ENCODE results near the gene FYB2.

Gene FYB2

DNA sequence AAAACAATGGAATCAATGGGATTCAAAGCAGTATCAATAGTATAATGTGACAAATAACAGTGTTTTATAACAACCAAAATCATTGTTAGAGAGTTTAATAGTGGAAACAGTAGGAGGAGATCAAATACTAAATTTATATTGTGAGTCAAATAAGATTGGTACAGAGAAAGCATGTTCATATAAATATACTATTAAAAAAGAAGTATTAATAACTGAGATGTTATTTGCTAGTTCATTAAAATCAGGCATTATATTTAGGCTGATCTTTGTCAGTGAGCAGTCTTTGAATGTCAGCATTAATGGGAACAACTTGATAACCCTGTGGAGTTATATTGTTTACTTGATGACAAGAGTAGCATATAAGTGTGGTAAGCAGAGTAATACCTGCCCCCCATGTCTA, 143.4 kb downstream of the FYB2 start:
- Mint-ChIP-seq H3K4me1 (no peaks in the 10 kb centered on the region), H3K9me3 (no peaks in the 10 kb centered on the region), H3K27me3 (peaks cover 12% of the 10 kb centered on the region), H3K36me3 (ENCODE audit: insufficient read depth) (no peaks in the 10 kb centered on the region), H3K4me3 (no peak overlapping the region), H3K27ac (ENCODE audit: low read depth) (no peak overlapping the region)
- ATAC-seq (replicated peaks; ENCODE audit: extremely low read depth, poor library complexity, severe bottlenecking) (no peak), DNase-seq (ENCODE audit: low spot score in 2 of 2) (no peak)

DNA sequence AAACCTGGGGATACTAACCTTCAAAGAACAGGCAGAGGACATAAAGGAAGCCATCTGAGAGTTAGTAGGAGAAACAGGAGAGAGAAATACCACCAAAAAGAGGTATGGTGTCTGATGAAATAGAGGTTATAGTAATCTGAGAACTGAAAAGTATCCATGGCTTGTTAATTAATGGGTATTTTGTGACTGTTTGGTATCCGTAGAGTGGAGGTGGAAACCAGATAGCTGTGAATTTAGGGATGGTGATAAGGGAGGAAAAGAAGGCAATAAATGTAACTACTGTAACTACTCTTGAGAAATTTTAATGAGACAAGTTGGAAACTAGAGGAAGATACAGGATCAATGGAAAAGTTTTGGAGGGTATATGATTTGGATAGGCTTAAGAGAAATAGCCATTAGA, 146.6 kb downstream of the FYB2 start:
- H3K9me3 Mint-ChIP-seq: no peaks in the 10 kb centered on the region
- H3K4me1 Mint-ChIP-seq: no peaks in the 10 kb centered on the region
- no peak overlapping the region for H3K4me3 Mint-ChIP-seq
- no peak overlapping the region for H3K27ac Mint-ChIP-seq (ENCODE audit: low read depth)
- peaks cover 12% of the 10 kb centered on the region for H3K27me3 Mint-ChIP-seq
- no peak for ATAC-seq (replicated peaks; ENCODE audit: extremely low read depth, poor library complexity, severe bottlenecking)
- no peak for DNase-seq (ENCODE audit: low spot score in 2 of 2)
- peaks cover 1% of the 10 kb centered on the region for H3K36me3 Mint-ChIP-seq (ENCODE audit: insufficient read depth)

DNA sequence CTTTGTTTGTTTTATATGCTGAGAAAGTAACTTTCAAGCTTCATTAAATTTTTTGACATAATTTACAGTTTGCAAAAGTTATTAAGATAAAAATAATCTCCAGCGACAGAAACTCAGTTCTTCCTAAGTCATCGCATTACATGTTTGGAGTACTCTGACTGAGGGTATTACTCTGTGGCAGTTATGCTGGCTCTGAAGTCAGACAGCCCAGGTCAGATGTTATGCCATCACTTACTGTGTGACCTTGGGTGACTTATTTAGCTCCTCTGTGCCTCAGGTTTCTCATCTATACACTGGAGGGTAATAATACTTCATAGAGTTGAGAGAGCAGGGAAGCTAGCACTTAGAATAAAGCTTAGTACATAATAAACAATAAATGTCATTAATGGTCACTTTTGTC, 147.7 kb downstream of the FYB2 start:
- no peak for ATAC-seq (replicated peaks; ENCODE audit: extremely low read depth, poor library complexity, severe bottlenecking)
- Mint-ChIP-seq H3K4me1 (no peaks in the 10 kb centered on the region), H3K9me3 (no peaks in the 10 kb centered on the region), H3K36me3 (ENCODE audit: insufficient read depth) (peaks cover 1% of the 10 kb centered on the region), H3K27me3 (peaks cover 12% of the 10 kb centered on the region), H3K4me3 (no peak overlapping the region), H3K27ac (ENCODE audit: low read depth) (no peak overlapping the region)
- no peak for DNase-seq (ENCODE audit: low spot score in 2 of 2)

DNA sequence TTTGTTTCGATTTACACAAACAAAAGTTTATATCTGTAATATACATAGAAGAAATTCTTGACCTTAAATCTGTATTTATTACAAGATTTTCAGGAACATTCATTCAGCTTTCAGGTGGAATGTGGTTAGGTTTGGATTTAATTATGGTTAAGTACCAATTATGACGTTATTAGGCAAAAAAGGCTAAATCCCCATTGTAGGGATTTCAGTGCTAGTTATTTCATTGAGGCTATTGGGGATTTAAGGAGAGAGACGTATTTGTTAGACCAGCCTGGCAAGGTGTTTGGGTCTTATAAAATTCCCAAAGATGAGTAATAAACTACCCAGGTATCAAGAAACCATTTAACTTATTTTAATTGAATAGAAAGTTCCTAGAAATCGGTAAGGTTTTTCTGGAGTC, 148.1 kb downstream of the FYB2 start:
- H3K36me3 Mint-ChIP-seq (ENCODE audit: insufficient read depth): peaks cover 1% of the 10 kb centered on the region
- peaks cover 17% of the 10 kb centered on the region for H3K27me3 Mint-ChIP-seq
- H3K27ac Mint-ChIP-seq (ENCODE audit: low read depth): no peak overlapping the region
- no peak overlapping the region for H3K4me3 Mint-ChIP-seq
- no peaks in the 10 kb centered on the region for H3K9me3 Mint-ChIP-seq
- ATAC-seq (replicated peaks; ENCODE audit: extremely low read depth, poor library complexity, severe bottlenecking): no peak
- no peaks in the 10 kb centered on the region for H3K4me1 Mint-ChIP-seq
- no peak for DNase-seq (ENCODE audit: low spot score in 2 of 2)

DNA sequence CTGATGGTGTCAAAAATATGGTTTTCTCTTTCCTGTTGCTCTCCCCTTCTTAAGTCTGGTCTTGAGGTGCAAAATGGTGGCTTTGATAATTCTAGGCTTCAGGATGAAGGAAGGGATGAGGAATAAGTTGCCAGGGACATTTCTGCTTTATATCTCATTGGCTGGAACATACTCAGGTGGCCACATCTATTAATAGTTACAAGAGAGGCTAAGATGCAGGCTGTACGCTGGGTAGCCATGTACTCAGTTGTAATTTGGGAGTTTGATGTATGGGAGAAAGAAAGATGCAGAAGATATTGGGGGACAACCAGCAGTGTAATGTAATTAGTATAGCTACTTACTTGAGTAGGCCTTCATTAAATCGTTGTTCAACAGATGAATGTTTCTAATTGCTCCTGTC, 148.9 kb downstream of the FYB2 start:
- Mint-ChIP-seq H3K27ac (ENCODE audit: low read depth) (no peak overlapping the region), H3K9me3 (no peaks in the 10 kb centered on the region), H3K4me3 (no peak overlapping the region), H3K36me3 (ENCODE audit: insufficient read depth) (peaks cover 1% of the 10 kb centered on the region), H3K4me1 (no peaks in the 10 kb centered on the region), H3K27me3 (peaks cover 24% of the 10 kb centered on the region)
- no peak for ATAC-seq (replicated peaks; ENCODE audit: extremely low read depth, poor library complexity, severe bottlenecking)
- no peak for DNase-seq (ENCODE audit: low spot score in 2 of 2)

All from central memory CD8-positive, alpha-beta T cell (primary cell).